Tibial nerve (tissue), 4 donors: ENCODE measurements around the gene SSC5D.

Experiments used
- EP300 ChIP-seq, 2 donors: sonication (generic); formaldehyde crosslinking; IDR thresholded peaks; one replicate each; pipeline ENCODE4 v1.6.1; 2017; ENCODE audit warnings: antibody characterized with exemption in 2 of 2, mild to moderate bottlenecking in 1 of 2
- POLR2A ChIP-seq, 2 donors: fragments of 450-650 bp; IDR thresholded peaks; one replicate each; pipeline ENCODE4 v1.6.1; 2017; ENCODE audit warnings: antibody characterized with exemption in 2 of 2, mild to moderate bottlenecking in 2 of 2, moderate library complexity in 2 of 2
- TF ChIP-seq, protein P1 (sequence below), 5 experiments: fragments of 200-600 bp in 3 of 5; fragments of 450-650 bp in 2 of 5; sonication (generic) in 3 of 5; IDR thresholded peaks; one replicate each; pipeline ENCODE4 v1.5.1; 2016 to 2019; ENCODE audit warnings: antibody characterized with exemption in 5 of 5, mild to moderate bottlenecking in 3 of 5, moderate library complexity in 2 of 5

DNA sequence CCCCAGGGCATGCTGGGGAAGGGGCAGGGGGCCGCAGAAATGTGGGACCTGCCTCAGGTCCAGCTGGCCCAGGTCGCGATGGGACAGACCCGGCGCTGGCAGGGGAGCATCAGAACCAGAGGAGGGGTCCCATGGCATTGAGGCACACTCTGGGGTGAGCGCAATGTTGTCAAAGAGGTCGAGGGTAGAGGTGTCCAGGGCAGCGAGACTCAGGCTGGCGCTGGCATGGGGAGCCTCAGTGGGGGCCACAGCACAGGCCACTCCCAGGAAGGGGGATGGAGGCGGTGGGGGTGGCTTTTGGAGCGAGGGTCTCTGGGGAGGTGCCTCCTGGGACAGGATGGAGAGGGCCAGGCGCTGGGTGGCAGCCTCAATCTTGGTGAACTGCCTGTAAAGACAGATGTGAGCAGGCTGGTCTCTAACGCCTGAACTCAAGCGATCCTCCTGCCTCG is 24.6 kb upstream of the SSC5D start:
- TF ChIP-seq POLR2A (IDR thresholded peaks at IDR 0.05) (no peak), EP300 (IDR thresholded peaks at IDR 0.05) (no peak)
- TF ChIP-seq, protein P1, sequence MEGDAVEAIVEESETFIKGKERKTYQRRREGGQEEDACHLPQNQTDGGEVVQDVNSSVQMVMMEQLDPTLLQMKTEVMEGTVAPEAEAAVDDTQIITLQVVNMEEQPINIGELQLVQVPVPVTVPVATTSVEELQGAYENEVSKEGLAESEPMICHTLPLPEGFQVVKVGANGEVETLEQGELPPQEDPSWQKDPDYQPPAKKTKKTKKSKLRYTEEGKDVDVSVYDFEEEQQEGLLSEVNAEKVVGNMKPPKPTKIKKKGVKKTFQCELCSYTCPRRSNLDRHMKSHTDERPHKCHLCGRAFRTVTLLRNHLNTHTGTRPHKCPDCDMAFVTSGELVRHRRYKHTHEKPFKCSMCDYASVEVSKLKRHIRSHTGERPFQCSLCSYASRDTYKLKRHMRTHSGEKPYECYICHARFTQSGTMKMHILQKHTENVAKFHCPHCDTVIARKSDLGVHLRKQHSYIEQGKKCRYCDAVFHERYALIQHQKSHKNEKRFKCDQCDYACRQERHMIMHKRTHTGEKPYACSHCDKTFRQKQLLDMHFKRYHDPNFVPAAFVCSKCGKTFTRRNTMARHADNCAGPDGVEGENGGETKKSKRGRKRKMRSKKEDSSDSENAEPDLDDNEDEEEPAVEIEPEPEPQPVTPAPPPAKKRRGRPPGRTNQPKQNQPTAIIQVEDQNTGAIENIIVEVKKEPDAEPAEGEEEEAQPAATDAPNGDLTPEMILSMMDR (IDR thresholded peaks at IDR 0.05): no peak
